Measurements from ENCODE around the gene UBE2M.

The UBE2M gene

DNA sequence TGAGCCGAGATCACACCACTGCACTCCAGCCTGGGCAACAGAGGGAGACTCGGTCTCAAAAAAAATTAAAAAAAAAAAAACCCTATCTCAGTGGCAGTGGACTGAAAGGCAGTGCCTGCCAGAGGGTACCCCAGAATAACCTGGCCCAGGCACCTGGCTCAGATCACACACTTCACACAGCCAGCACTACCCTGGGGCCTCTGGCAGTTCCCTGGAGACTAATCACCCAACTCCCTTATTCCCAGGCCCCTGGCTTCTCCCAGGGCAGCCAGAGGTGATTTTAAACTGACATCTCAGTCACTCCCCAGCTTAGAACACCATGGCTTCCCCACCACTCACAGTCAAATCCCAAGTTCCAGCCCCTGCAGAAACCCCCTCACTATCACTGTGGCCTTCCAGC, 43.2 kb downstream of the UBE2M start:
- no peak overlapping the region for H3K4me3 ChIP-seq (ENCODE audit: low read depth, low read length)
- TF ChIP-seq, protein P1, sequence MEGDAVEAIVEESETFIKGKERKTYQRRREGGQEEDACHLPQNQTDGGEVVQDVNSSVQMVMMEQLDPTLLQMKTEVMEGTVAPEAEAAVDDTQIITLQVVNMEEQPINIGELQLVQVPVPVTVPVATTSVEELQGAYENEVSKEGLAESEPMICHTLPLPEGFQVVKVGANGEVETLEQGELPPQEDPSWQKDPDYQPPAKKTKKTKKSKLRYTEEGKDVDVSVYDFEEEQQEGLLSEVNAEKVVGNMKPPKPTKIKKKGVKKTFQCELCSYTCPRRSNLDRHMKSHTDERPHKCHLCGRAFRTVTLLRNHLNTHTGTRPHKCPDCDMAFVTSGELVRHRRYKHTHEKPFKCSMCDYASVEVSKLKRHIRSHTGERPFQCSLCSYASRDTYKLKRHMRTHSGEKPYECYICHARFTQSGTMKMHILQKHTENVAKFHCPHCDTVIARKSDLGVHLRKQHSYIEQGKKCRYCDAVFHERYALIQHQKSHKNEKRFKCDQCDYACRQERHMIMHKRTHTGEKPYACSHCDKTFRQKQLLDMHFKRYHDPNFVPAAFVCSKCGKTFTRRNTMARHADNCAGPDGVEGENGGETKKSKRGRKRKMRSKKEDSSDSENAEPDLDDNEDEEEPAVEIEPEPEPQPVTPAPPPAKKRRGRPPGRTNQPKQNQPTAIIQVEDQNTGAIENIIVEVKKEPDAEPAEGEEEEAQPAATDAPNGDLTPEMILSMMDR (IDR thresholded peaks at IDR 0.05; ENCODE audit: low read depth, low read length) = no peak

- H3K4me3 ChIP-seq (ENCODE audit: low read depth, low read length) = no peak overlapping the region; the same call in 1 of the 2 replicates
- TF ChIP-seq, protein P1 (IDR thresholded peaks at IDR 0.05; ENCODE audit: low read depth, low read length) = no peak
Measured at GRCh38 chr19:58514564-58515022, 43.8 kb downstream of the UBE2M start.

- TF ChIP-seq, protein P1 (IDR thresholded peaks at IDR 0.05; ENCODE audit: low read depth, low read length) = peak; percentile 55
- H3K4me3 ChIP-seq (ENCODE audit: low read depth, low read length) = no peak overlapping the region; the same call in 1 of the 2 replicates
Measured at GRCh38 chr19:58513694-58514563, 44.5 kb downstream of the UBE2M start.

- TF ChIP-seq, protein P1 (IDR thresholded peaks at IDR 0.05; ENCODE audit: low read depth, low read length) = no peak
Measured at GRCh38 chr19:58513213-58513693, 45.2 kb downstream of the UBE2M start.

GRCh38 chr19:58511353-58512208, 46.8 kb downstream of the UBE2M start, which contains the start of gene SLC27A5:
Gene SLC27A5, minus strand, starts transcription at chr19:58511992. Its CDS starts 37 bp downstream, at chr19:58511955.
- TF ChIP-seq, protein P1 (IDR thresholded peaks at IDR 0.05; ENCODE audit: low read depth, low read length) = no peak
- H3K4me3 ChIP-seq (ENCODE audit: low read depth, low read length) = no peak within 1 kb of the TSS

More at GRCh38 chr19:58513213-58513693, 45.2 kb downstream of the UBE2M start:
- H3K4me3 ChIP-seq (ENCODE audit: low read depth, low read length) = no peak overlapping the region

DNA sequence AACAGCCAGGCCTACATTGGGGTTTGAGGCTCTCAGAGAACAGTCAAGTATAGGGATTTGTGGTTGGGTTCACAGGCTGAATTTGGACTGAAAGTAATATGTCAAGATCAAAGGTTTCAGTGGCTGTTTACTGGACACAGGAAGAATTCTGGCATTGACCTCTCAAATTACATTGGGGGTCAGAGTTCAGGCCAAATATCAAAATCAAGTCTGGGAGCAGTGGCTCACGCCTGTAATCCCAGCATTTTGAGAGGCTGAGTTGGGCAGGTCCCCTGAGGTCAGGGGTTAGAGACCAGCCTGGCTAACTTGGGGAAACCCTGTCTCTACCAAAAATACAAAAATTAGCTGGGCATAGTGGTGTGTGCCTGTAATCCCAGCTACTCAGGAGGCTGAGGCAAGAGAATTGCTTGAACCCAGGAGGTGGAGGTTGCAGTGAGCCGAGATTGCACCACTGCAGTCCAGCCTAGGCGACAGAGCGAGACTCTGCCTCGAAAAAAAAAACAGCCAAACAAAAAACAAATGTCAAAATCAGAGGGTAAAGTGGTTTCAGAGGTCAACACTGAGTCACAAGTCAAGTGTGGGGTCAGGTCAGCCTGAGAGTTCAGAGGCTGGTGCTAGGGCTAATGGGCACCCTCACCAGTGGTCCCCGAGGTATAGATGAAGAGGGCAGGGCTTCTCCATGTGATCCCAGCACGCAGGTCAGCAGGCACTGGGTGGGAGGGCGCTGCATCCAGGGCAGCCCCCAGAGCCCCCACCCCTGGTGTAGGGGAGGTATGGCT, 48.1 kb downstream of the UBE2M start:
- no peak overlapping the region for H3K4me3 ChIP-seq (ENCODE audit: low read depth, low read length)
- TF ChIP-seq, protein P1 (IDR thresholded peaks at IDR 0.05; ENCODE audit: low read depth, low read length) = no peak
